Epidermal melanocyte (primary cell): ENCODE results near the gene ADAMTSL5.
"Not testable (repeated sequence)": the region's sequence is repeated elsewhere in the genome, so short reads cannot be mapped to it uniquely, and the experiment has no call there.

ENCODE experiments used
- DNase-seq: peaks from one replicate; pipeline ENCODE4 v3.0.0; 2011; ENCODE audit warnings: low spot score; ENCODE audit not compliant: insufficient read length

The ADAMTSL5 gene

GRCh38 chr19:1529430-1529816 is 16.6 kb upstream of the ADAMTSL5 start:
- DNase-seq: no peak

- no peak for DNase-seq
Observed at GRCh38 chr19:1528596-1529429, 16.0 kb upstream of the ADAMTSL5 start.

GRCh38 chr19:1527650-1528309 is 15.0 kb upstream of the ADAMTSL5 start:
- no peak for DNase-seq

- DNase-seq: no peak
Observed at GRCh38 chr19:1526979-1527649, 14.3 kb upstream of the ADAMTSL5 start.

- no peak for DNase-seq
Observed at GRCh38 chr19:1526066-1526778, 13.4 kb upstream of the ADAMTSL5 start.

DNA sequence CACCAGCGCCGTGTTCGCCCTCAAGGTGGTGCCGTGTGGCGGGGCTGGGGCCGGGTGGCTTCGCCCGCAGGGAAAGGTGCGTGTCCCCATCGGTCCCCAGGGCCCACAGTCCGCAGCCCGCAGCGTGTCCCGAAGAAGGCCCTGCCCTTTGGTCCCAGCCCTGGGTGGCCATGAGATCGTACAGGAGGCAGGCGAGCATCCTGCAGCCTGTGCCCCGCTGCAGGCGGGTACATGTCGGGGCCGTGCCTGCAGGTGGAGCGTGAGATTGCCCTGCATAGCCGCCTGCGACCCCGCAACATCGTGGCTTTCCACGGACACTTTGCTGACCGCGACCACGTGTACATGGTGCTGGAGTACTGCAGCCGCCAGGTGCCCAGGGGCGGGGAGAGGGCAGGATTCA is 12.5 kb upstream of the ADAMTSL5 start:
- DNase-seq: no peak

DNA sequence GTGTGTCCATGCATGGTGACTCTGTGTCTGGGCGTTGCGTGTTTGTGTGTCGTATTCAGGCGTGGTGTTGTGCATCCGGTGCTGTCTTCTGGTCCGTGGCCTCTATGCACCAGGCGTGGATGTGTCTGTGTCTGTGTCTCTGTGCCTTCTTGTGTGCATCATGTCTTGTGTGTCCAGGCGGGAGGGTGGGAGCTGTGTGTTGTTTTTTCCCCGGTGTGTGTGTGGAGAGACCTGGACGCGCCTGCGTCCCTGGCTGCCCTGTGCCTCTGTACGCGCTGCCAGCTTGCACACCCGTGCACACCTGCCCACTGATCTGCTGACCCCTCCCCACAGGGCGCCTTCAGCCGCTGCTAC is 12.1 kb upstream of the ADAMTSL5 start:
- no peak for DNase-seq

DNA sequence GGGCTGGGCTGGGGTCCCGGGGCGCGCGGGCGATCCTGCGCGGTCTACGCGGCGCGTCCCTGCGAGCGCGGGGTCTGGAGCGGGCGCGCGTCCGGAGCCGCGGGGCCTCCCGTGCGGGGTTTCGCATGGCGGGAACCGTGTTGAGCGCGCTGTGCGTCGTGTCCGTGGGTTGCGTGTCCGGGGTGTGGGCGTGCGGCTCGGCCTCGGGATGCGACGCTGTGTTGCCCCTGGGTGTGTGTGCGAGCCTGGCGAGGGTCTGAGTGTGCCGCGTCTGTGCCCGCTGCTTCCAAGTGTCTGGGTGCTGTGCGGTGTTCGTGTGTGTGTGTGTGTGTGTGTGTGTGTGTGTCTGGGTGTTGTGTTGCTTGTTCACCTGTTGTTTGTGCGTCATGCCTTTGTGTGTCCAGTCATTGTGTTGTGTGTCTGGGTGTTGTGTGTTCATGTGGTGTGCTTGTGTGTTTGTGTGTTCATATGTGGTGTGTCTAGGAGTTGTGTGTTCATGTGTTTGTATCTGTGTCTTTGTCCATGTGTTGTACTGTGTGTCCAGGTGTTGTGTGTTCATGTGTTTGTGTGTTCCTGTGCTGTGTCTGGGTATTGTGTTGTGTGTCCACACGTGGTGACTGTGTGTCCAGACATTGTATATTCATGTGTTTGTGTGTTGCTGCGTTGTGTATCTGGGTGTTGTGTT is 11.6 kb upstream of the ADAMTSL5 start:
- DNase-seq: no peak

DNA sequence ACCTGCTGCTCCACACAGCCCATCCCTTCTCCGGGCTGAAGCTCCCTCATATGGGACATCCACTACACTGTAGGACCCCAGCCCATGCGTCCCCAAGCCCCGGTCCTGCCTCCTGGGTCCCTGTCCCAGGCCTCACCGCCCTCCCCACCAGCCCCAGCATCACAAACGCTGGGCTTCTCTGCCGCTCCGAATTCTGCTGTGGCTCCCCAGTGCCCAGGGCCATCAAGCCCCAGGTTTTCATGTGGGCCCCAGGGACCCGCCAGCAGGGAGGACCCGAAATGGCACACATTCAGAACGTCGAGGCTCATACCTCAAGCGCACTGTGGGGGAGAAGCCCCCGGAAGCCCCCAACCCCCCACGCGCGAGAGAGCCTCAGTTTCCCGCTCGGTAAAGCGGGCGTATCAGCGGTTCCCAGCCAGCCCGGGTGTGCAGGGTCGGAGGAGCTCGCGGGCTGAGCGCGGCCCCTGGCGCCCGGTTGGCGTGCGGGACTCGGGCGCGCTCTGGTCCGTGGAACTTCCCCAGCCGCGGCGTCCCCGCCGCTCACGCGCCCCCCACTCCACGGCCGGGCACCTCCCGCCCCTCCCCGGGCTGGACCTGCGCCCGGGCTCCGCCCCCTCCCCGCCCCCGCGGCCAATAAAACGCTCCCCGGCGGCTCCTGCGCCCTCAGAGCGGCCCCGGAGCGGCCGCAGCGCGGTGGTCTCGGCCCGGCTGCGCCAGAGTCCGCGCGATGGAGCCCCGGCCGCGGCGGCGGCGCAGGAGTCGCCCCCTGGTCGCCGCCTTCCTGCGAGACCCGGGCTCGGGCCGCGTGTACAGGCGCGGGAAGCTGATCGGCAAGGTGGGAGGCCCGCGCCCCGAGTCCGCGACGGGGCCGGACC is 10.8 kb upstream of the ADAMTSL5 start, which contains the start of gene PLK5:
Gene PLK5, plus strand, starts transcription at position 666 of the 875 bp plus-strand sequence. CDS start 2,920 bp downstream, outside the sequence.
- DNase-seq: no peak

GRCh38 chr19:1522838-1523237 is 10.0 kb upstream of the ADAMTSL5 start:
- DNase-seq: no peak

DNA sequence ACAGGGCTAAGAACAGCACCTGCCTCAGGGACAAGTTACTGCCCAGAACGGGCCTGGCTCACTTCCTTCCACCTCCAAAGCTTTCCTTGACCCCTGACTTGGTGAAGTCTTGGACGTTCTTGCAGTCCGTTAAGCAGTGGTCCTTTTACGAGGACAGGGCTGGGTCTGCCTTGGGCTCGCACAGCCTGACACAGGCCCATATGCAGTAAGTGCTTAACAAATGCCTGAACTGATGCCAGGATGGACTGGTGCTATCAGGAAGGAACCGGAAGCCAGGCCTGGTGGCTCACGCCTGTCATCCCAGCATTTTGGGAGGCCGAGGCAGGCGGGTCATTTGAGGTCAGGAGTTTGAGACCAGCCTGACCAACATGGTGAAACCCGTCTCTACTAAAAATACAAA is 9.2 kb upstream of the ADAMTSL5 start:
- DNase-seq: no peak

- DNase-seq: peak; percentile 80
Observed at GRCh38 chr19:1521636-1522035, 8.8 kb upstream of the ADAMTSL5 start.

DNA sequence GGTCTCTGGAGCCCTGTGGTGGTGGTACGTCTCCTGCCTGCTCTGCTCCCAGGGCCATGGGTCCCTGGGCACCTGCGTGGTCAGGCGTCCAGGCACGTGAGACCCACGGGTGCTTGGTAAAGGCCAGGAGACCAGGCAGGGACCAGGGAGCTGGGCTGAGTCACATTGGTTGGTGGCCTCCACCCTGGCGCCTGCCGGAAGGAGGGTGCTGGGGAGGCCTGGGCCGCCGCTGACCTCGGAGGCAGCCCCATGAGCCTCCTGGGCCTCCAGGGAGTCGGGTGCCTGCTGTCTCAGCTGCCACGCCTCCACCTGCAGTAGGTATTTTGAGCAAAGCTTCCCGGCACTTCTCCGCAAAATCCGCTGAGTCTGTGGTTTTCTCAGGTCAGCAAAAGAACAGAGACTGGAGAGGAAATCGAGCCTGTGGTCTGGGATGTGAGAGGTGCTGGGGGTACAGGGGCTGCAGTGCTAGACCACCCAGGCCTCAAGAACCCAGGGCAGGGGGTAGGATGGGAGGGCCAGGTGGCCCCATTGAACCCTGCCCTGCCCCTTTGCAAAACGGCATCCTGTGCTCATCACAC is 7.5 kb upstream of the ADAMTSL5 start:
- DNase-seq: no peak

DNA sequence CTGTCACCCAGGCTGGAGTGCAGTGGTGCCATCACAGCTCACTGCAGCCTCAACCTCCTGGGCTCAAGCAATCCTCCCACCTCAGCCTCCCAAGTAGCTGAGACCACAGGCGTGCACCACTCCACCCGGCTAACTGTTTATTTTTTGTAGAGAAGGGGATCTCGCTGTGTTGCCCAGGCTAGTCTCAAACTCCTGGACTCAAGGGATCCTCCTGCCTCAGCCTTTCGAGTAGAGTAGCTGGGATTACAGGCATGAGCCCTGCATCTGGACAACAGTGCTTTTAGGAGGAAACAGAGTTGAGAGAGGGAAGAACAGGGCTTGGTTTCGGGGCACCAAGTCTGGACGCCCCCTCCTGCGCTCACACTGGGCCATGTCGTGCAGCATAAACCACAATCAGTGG is 7.0 kb upstream of the ADAMTSL5 start:
- DNase-seq: not testable (repeated sequence)

GRCh38 chr19:1518471-1518870 is 5.7 kb upstream of the ADAMTSL5 start:
- DNase-seq: no peak

DNA sequence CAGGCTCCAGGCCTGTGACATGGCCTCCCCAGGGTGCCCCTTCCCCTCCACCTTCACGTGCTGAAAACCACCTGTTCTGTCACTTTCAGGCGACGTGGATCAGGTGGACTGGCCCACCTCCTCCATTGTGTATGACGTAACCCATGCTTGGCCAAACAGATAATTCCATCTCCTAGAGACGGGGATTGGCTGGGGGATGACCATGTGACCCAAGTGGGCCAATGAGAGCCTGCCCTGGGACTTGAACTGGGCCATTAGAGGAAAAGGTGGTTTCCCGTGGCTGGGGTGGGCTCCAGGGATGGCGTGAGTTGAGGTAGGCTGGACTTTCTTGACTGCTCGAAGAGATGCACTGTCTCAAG is 3.6 kb upstream of the ADAMTSL5 start:
- no peak for DNase-seq

GRCh38 chr19:1514986-1515721 is 2.3 kb upstream of the ADAMTSL5 start:
- no peak for DNase-seq

- DNase-seq: no peak
Observed at GRCh38 chr19:1514295-1514661, 1.5 kb upstream of the ADAMTSL5 start.
